Cardiac muscle cell (in vitro differentiated cells and primary cell): ENCODE results near the gene VOPP1. TPM values are rescaled to one million over a fixed set of nuclear protein-coding genes. Genes with fewer than 3 reads are reported as not detected.
A peak's percentile ranks its signal among the peaks of the same experiment; 100 is the strongest.

Experiments used
- DNase-seq, 2 donors: peaks; one replicate each; pipeline versions ENCODE4 v3.0.0 to v3.0.0-alpha.2; 2010 to 2017; ENCODE audit warnings: low read depth in 1 of 2, low spot score in 1 of 2
- H3K27ac ChIP-seq: fragments of 200-600 bp; sonication (generic); 2 replicates; pipeline ENCODE4 v1.5.1; 2016
- H3K27me3 ChIP-seq: fragments of 200-600 bp; sonication (generic); 2 replicates; pipeline ENCODE4 v1.6.0; 2016; ENCODE audit warnings: control low read depth
- H3K36me3 ChIP-seq: fragments of 200-600 bp; sonication (generic); 2 replicates; pipeline ENCODE4 v1.5.1; 2016; ENCODE audit warnings: control low read depth
- H3K4me1 ChIP-seq: fragments of 200-600 bp; sonication (generic); 2 replicates; pipeline ENCODE4 v1.8.1; 2017; ENCODE audit warnings: low read depth, mild to moderate bottlenecking, mixed run types
- H3K4me3 ChIP-seq: fragments of 200-600 bp; sonication (generic); 2 replicates; pipeline ENCODE4 v1.5.1; 2016; ENCODE audit warnings: mild to moderate bottlenecking
- H3K9me3 ChIP-seq: fragments of 200-600 bp; sonication (generic); 2 replicates; pipeline ENCODE4 v1.5.1; 2017; ENCODE audit warnings: low read depth, mild to moderate bottlenecking, control low read depth
- polyA plus RNA-seq: library from polyadenylated mRNA; unstranded; fragments of >200 nt; fragmentation: Nextera tagmentation; extraction: Ambion mirVana; gene quantifications from 2 replicates; pipeline ENCODE4 v1.2.1, GENCODE V29; 2016
- total RNA-seq: library from RNA; depleted of rRNA; stranded (reverse); fragments of >200 nt; gene quantifications from 2 replicates; pipeline ENCODE4 v1.2.3, GENCODE V29; 2016
- TF ChIP-seq, protein P1 (sequence below): IDR thresholded peaks from 2 replicates; pipeline ENCODE4 v1.5.1; 2012; ENCODE audit warnings: low read depth, mild to moderate bottlenecking, low read length

Gene VOPP1
- total and polyA plus RNA-seq, 2 experiments from 2014 or later, result 9.6 to 19.3 TPM

- no peak for DNase-seq
- Histone ChIP-seq H3K4me3 (no peak overlapping the region), H3K27me3 (no peaks in the 10 kb centered on the region), H3K4me1 (no peaks in the 10 kb centered on the region), H3K27ac (no peak overlapping the region), H3K36me3 (no peaks in the 10 kb centered on the region), H3K9me3 (no peaks in the 10 kb centered on the region)
- TF ChIP-seq, protein P1, sequence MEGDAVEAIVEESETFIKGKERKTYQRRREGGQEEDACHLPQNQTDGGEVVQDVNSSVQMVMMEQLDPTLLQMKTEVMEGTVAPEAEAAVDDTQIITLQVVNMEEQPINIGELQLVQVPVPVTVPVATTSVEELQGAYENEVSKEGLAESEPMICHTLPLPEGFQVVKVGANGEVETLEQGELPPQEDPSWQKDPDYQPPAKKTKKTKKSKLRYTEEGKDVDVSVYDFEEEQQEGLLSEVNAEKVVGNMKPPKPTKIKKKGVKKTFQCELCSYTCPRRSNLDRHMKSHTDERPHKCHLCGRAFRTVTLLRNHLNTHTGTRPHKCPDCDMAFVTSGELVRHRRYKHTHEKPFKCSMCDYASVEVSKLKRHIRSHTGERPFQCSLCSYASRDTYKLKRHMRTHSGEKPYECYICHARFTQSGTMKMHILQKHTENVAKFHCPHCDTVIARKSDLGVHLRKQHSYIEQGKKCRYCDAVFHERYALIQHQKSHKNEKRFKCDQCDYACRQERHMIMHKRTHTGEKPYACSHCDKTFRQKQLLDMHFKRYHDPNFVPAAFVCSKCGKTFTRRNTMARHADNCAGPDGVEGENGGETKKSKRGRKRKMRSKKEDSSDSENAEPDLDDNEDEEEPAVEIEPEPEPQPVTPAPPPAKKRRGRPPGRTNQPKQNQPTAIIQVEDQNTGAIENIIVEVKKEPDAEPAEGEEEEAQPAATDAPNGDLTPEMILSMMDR, result no peak
Observed at GRCh38 chr7:55550841-55551537, 21.3 kb downstream of the VOPP1 start.

DNA sequence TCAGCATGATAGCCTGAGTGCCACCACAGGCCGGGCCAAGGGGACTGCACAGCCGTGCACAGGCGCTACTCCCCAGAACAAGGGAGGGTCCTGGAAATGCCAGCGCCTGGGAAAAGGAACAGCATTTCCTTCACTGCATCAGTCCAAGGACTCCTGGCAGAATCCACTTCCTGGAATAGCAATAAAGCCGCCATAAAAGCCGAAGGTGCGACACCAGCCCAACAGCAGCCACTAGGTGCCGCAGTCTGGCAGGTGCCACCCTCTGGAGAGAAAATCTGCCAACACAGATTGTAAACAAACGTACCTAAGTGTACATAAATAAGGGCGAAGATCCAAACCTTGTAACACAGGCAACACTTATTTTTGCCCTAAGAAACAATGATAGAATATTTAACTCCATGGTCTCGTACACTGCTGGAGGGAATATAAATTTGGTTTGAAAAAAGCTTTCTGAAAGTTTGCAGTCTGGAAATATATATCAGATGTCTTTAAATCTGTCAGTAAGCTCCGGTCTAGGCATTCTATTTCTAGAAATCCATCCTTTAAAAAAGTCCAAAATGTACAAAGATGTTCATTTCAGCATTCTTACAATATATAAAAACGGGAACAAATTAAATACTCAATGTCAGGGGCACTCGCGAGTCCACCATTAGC is 22.2 kb downstream of the VOPP1 start:
- no peaks in the 10 kb centered on the region for H3K36me3 ChIP-seq
- no peak overlapping the region for H3K27ac ChIP-seq
- no peak overlapping the region for H3K4me3 ChIP-seq
- TF ChIP-seq, protein P1, result no peak
- no peak for DNase-seq
- H3K4me1 ChIP-seq, result no peaks in the 10 kb centered on the region
- no peaks in the 10 kb centered on the region for H3K9me3 ChIP-seq
- no peaks in the 10 kb centered on the region for H3K27me3 ChIP-seq

DNA sequence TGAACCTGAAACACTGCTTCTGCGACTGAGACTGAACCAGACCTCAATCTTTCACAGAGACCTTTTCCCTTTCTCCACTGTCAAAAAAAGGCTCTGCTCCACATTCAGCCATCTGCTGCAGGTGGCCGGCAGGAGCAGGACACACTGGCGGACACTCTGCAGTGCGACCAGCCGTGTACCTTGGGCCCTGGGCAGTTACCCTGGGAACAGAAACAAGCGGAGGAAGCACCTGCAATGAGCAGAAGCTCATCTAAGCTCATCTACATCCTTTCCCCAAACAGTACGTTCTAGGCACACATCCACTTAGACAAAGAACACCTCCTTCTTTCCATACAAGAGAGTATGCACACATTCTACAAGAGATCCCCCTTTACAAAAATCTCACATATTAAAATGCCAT is 22.8 kb downstream of the VOPP1 start:
- no peak overlapping the region for H3K27ac ChIP-seq
- no peak for DNase-seq
- no peak overlapping the region for H3K4me3 ChIP-seq
- no peaks in the 10 kb centered on the region for H3K36me3 ChIP-seq
- no peaks in the 10 kb centered on the region for H3K4me1 ChIP-seq
- no peaks in the 10 kb centered on the region for H3K9me3 ChIP-seq
- TF ChIP-seq, protein P1, result no peak
- H3K27me3 ChIP-seq, result no peaks in the 10 kb centered on the region

- DNase-seq, result no peak
- Histone ChIP-seq H3K27ac (no peak overlapping the region), H3K36me3 (no peaks in the 10 kb centered on the region), H3K27me3 (no peaks in the 10 kb centered on the region), H3K9me3 (no peaks in the 10 kb centered on the region), H3K4me3 (no peak overlapping the region), H3K4me1 (no peaks in the 10 kb centered on the region)
- TF ChIP-seq, protein P1, result no peak
Observed at GRCh38 chr7:55548295-55548731, 24.0 kb downstream of the VOPP1 start.

GRCh38 chr7:55546814-55547213 is 25.5 kb downstream of the VOPP1 start:
- Histone ChIP-seq H3K9me3 (no peaks in the 10 kb centered on the region), H3K4me3 (no peak overlapping the region), H3K27ac (no peak overlapping the region), H3K27me3 (no peaks in the 10 kb centered on the region), H3K4me1 (no peaks in the 10 kb centered on the region), H3K36me3 (no peaks in the 10 kb centered on the region)
- TF ChIP-seq, protein P1, result no peak
- peak in 1 of 2 donors; percentile 80 for DNase-seq
